HG02852 (cell line): ENCODE measurements around the gene DLGAP4.
"Not testable (repeated sequence)": the region's sequence is repeated elsewhere in the genome, so short reads cannot be mapped to it uniquely, and the experiment has no call there.

Source experiments
- ATAC-seq: cut with Tn5 transposase; IDR thresholded peaks from one replicate; pipeline ENCODE4 v1.9.1; 2021; ENCODE audit warnings: mild to moderate bottlenecking, moderate library complexity; ENCODE audit not compliant: unreplicated experiment

The DLGAP4 gene

GRCh38 chr20:36467076-36467999 lies 161.2 kb downstream of the DLGAP4 start:
- no peak for ATAC-seq

- no peak for ATAC-seq
These were observed 162.2 kb downstream of the DLGAP4 start for GRCh38 chr20:36468149-36469000.

DNA sequence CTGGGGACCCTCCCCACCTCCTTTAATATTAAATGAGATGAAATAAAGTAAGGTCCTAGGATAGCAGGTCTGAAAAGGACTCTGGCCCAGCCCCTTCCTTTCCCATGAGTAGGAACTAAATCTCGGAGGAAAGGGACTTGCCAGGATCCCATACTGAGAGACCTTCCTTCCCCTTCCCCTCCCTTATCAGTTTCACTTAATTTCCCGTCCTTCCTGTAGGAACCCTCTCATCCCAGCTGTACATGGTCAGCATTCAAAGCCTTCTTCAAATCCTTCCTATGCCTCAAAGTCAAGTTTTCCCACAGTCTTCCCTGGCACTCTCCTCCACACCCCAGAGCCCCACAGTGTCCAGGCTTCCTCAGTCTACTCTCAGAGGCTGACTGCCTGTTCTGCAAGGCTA lies 163.8 kb downstream of the DLGAP4 start:
- no peak for ATAC-seq

DNA sequence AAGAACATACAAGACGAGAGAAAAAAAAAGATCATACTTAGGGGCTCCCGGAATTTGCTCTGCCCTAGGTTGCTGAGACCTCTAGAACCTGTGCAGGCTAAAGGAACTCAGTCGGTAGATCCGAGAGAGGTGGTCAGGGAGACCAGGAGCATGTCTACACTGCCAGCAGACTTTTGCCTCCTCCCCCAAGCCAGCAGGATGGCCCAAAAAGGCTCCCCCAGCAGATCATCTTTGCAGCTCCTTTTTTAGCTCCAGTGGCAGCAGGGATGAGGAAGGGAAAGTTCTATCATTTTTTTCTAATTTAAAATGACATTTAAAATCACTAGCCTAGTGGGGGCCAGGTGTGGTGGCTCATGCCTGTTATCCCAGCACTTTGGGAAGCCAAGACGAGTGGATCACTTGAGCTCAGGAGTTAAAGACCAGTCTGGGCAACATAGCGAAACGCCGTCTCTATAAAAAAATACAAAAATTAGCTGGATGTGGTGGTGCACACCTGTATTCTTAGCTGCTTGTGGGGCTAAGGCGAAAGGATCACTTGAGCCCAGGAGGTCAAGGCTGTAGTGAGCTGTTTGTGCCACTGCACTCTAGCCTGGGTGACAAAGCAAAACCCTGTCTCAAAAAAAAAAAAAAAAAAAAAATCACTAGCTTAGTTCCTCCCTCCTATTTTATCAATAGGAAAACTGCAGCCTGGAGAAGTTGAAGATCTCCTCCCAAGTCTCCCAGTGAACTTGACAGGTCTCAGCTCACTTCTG lies 165.9 kb downstream of the DLGAP4 start:
- ATAC-seq: no peak

GRCh38 chr20:36472637-36473090 lies 166.5 kb downstream of the DLGAP4 start:
- no peak for ATAC-seq

- ATAC-seq: no peak
These were observed 167.0 kb downstream of the DLGAP4 start for GRCh38 chr20:36473164-36473563.

DNA sequence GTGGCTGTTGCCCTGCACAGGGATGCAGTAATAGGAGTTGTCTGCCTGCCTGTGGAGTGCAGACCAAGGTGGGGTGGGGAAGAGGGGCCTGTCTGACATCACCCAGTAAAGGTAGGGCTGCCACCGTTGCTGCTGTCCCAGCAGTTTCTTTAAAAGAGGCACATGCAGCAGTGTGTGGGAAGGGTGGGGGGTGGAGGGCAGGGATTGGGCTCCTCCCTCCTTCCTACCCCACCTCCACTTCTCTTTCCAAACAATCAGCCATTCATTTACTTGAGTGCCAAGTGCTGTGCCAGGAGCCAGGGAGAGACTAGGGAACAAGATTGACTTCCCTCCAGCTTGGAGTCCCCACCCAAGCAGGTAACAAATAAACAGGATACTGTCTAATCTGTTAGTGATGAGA lies 168.4 kb downstream of the DLGAP4 start:
- no peak for ATAC-seq

GRCh38 chr20:36475054-36475453 lies 168.9 kb downstream of the DLGAP4 start:
- not testable (repeated sequence) for ATAC-seq

DNA sequence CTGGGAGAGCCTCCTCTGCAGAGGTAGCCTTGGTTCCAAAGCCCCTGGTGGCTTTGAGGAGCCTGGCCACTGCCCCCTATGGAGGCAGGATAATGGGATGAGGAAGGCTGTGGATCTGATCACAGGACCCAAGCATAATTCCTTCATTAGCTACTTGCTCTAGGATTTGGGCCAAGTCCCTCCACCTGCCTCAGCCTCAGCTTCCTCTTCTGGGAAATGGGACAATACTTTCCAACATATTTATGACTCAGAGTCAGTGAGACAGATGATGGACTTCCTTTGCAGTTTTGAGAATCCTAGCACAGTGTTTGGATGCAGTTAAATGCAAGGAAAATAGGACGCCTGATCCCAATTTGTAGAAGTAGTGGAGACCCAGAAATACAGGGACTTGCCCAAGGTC lies 171.3 kb downstream of the DLGAP4 start:
- no peak for ATAC-seq

GRCh38 chr20:36478137-36478905 lies 172.2 kb downstream of the DLGAP4 start:
- no peak for ATAC-seq

DNA sequence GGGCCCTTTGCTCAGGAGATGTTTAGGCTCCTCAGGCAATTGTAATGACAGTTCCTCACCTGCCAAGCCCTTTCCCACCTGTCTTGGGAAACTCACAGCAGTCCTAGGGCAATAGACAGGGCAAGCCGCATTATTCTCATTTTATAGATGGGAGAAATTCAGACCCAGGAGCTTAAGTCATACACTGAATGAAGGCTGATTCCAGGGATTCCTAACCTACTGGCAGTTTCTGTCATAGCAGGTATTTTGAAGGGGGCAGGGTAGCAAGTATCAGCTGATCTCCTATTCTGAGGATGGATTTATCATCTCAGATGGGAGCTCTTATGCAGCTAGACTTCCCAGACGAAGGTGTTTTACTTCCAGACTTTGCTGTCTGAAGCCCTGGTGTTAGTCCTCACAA lies 173.8 kb downstream of the DLGAP4 start:
- no peak for ATAC-seq

DNA sequence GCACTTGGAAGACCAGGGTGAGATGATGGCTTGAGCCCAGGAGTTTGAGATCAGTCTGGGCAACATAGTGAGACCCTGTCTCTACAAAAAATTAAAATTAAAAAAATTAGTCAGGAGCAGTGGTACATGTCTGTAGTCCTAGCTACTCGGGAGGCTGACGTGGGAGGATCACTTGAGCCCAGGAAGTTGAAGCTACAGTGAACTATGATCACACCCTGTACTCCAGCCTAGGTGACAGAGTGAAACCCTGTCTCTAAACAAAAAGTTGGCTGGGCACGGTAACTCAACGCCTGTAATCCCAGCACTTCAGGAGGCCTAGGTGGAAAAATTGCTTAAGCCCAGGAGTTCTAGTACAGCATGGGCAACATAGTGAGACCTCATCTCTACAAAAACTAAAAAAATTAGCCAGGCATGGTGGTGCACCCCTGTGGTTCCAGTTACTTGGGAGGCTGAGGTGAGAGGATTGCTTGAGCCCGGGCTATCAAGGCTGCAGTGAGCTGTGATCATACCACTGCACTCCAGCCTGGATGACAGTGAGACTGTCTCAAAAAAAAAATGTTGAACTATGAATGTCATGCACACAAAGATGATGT lies 174.4 kb downstream of the DLGAP4 start:
- no peak for ATAC-seq

DNA sequence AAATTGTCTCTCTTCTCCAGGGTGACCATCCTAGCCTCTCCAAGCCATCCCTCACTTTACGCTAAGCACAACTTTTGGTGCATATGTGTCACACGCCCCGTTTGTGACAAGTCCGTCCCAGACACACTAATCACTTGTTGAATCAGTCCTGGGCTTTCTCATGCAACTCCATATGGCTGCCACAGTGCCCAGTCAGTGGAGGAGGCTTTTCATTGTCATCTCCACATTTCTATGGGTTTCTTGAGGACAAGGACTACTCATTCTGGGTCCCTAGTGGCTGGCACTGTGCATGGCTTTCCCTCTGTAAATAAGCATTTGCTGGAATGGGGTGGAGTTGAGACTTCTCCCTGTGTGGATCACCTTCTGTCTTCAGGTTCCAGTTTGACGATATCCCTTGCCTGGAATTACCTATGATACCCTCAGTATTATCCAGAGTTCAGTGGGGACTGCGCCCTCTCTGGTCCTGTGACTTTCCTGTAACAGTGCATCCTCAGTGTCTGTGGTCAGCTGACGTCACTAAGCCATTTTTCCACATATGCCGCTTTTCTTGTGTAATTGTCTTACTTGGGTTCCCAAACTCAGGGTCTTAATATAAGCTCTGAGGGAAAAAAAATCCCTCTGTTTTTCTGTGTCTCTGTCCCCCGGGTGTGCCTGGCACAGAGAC lies 175.4 kb downstream of the DLGAP4 start:
- ATAC-seq: no peak

GRCh38 chr20:36482044-36482473 lies 175.9 kb downstream of the DLGAP4 start:
- ATAC-seq: no peak

DNA sequence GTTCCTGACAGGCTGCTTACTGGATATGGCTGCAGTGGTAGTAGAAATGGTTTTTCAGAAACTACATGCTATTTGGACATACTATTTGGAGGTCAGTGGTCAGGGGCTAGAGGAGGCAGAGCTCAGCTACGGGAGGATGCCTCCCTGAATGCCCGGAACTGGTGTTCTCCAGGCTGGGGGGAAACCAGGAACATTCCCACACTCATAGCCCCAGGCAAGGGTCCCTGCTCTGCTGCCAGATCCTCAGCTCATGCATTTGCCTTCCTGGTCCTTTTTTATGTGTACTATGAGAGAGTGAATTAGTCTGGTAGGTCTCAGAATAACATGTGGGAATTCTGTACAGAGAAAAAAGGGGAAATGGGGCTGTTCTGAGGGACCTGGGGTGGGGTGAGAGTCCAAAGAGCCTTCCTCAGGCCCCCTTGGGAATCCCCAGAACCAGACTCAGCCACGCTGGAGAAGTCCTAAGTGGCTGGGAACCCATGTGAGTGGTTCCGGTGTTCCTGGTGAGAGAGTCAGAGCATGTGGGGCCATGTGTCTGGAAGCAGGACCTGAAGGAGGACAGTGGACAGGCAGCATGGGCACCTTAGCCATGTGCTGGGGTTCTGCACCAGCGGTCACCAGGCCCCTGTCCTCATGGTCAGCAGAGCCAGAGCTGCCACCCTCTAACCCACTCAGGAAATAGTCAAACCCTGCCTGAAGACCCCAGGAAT lies 177.2 kb downstream of the DLGAP4 start:
- ATAC-seq: no peak

GRCh38 chr20:36483919-36484808 lies 178.0 kb downstream of the DLGAP4 start:
- no peak for ATAC-seq

DNA sequence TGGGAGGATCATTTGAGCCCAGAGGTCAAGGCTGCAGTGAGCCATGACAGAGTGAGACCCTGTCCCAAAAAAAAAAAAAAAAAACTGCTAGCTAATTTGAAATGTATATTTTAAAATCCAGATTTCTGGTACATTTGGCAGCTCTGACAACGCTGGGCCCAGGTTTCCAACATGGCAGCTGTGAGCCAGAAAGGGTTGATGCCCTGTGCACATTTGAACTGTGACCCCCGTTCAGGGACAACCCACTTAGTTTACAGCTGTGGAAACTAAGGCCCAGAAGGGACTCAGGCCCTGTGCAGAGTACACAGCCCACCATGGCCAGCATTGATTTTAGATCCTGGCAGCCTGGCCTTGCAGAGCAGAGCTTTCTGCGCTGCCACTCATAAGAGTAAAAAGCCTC lies 179.1 kb downstream of the DLGAP4 start:
- ATAC-seq: no peak

- no peak for ATAC-seq
These were observed 180.9 kb downstream of the DLGAP4 start for GRCh38 chr20:36487069-36487468.
